Large intestine (tissue), 3 donors: ENCODE measurements around the gene ST7. TPM values are rescaled to one million over a fixed set of nuclear protein-coding genes. Genes with fewer than 3 reads are reported as not detected.

Experiments
- DNase-seq, 2 donors: peaks; one replicate each; pipeline versions ENCODE4 v3.0.0 to v3.0.0-alpha.2; 2013
- H3K27ac ChIP-seq: one replicate; pipeline ENCODE4 v1.5.1; 2013; ENCODE audit warnings: low read length
- H3K27me3 ChIP-seq: 2 replicates; pipeline ENCODE4 v1.6.1; 2013; ENCODE audit warnings: low read length; ENCODE audit not compliant: control insufficient read depth, insufficient read depth
- H3K36me3 ChIP-seq: 2 replicates; pipeline ENCODE4 v1.6.1; 2013; ENCODE audit warnings: low read length; ENCODE audit not compliant: control insufficient read depth, insufficient read depth
- H3K4me1 ChIP-seq: one replicate; pipeline ENCODE4 v1.6.1; 2013; ENCODE audit warnings: low read length; ENCODE audit not compliant: control insufficient read depth, insufficient read depth
- H3K4me3 ChIP-seq: one replicate; pipeline ENCODE4 v1.5.1; 2013; ENCODE audit warnings: low read length
- H3K9me3 ChIP-seq: one replicate; pipeline ENCODE4 v1.6.1; 2013; ENCODE audit warnings: mild to moderate bottlenecking, low read depth, low read length, moderate library complexity; ENCODE audit not compliant: control insufficient read depth
- WGBS: methylation state at CpG from one replicate; pipeline ENCODE4 v1.1.5; 2013; ENCODE audit warnings: low lambda C conversion rate; ENCODE audit not compliant: insufficient coverage; 5-methylcytosine and 5-hydroxymethylcytosine counted together
- polyA plus RNA-seq: library from polyadenylated mRNA; unstranded; fragments of 120-200 nt; gene quantifications from one replicate; pipeline ENCODE4 v1.2.1, GENCODE V29; 2013

ST7 gene
- polyA plus RNA-seq, 1 donor, result 25.1 TPM

DNA sequence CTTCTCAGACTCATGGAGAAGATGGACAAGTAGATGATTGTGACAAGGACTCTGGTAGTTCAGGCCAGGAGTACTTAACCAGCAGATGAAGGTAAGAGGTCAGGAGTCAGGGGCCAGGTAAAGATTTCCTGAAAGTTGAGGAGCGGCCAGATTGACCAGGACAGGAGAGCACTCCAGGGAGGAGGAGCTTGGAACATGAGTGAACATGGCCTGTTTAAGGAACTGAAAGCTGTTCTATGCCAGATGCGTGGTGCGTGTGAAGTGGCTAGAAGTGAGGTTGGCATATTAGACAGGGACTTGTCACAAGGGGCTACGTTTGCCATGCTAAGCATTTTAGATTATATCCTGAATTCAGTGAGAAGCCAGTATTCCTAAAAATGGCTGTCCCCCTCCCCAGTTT is 212.4 kb downstream of the ST7 start:
- Histone ChIP-seq H3K9me3 (no peaks in the 10 kb centered on the region), H3K27ac (no peak overlapping the region), H3K4me3 (no peak overlapping the region), H3K4me1 (no peaks in the 10 kb centered on the region), H3K27me3 (no peaks in the 10 kb centered on the region), H3K36me3 (no peaks in the 10 kb centered on the region)
- no CpG with 5 or more reads among the region's 4 CpGs for WGBS
- DNase-seq, result no peak

DNA sequence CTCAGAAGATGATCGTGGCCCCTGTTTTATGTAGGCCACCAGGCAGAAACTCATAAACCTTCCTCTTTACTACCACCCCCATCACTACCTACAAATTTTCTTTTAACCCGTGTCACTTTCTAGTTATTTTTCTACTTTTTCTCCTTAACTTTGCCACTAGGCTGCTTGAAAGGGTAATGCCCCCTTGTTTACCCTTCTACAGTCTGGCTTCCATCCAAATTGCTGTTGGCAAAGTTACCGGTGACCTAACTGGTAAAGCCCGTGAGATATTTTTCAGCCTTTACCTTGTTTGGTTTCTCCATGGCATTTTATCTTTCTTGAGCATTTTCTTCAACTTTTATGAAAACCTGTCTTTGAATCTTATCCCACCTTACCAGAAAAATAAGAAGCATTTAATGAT is 216.6 kb downstream of the ST7 start:
- 86% methylated on average over 1 of the region's 4 CpGs for WGBS
- H3K4me3 ChIP-seq, result no peak overlapping the region
- no peaks in the 10 kb centered on the region for H3K9me3 ChIP-seq
- no peak overlapping the region for H3K27ac ChIP-seq
- no peaks in the 10 kb centered on the region for H3K27me3 ChIP-seq
- H3K36me3 ChIP-seq, result peaks cover 14% of the 10 kb centered on the region
- H3K4me1 ChIP-seq, result no peaks in the 10 kb centered on the region
- no peak for DNase-seq

GRCh38 chr7:117171106-117171505 is 217.8 kb downstream of the ST7 start:
- DNase-seq, result no peak
- H3K4me1 ChIP-seq, result no peaks in the 10 kb centered on the region
- H3K4me3 ChIP-seq, result no peak overlapping the region
- no peak overlapping the region for H3K27ac ChIP-seq
- no peaks in the 10 kb centered on the region for H3K9me3 ChIP-seq
- WGBS, result 100% methylated on average over 2 of the region's 4 CpGs
- peaks cover 14% of the 10 kb centered on the region for H3K36me3 ChIP-seq
- H3K27me3 ChIP-seq, result no peaks in the 10 kb centered on the region

DNA sequence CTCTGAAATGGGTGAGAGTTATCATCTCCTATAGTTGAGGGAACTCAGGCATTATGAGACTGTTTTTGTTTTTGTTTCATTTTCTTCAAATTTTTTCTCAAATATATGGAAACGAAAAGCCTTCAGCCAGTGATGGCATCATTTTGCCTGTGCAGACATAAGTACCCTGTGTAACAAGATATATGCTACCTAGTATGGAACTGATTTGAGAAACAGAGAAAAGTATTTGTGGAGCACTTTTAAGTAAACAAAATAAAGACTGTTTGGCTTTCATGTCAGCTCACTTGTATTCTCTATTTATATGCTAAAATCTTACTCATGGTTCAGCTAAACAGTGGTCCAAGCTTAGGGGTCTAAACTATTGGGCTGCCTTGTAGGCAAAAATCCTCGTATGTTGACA is 219.0 kb downstream of the ST7 start:
- H3K9me3 ChIP-seq, result no peaks in the 10 kb centered on the region
- no peaks in the 10 kb centered on the region for H3K27me3 ChIP-seq
- peaks cover 14% of the 10 kb centered on the region for H3K36me3 ChIP-seq
- H3K4me3 ChIP-seq, result no peak overlapping the region
- H3K4me1 ChIP-seq, result no peaks in the 10 kb centered on the region
- 100% methylated on average over 1 of the region's 2 CpGs for WGBS
- DNase-seq, result no peak
- no peak overlapping the region for H3K27ac ChIP-seq

GRCh38 chr7:117173035-117173770 is 219.9 kb downstream of the ST7 start:
- no peaks in the 10 kb centered on the region for H3K4me1 ChIP-seq
- DNase-seq, result no peak
- WGBS, result no CpG with 5 or more reads among the region's 6 CpGs
- H3K4me3 ChIP-seq, result no peak overlapping the region
- no peak overlapping the region for H3K27ac ChIP-seq
- peaks cover 14% of the 10 kb centered on the region for H3K36me3 ChIP-seq
- no peaks in the 10 kb centered on the region for H3K9me3 ChIP-seq
- no peaks in the 10 kb centered on the region for H3K27me3 ChIP-seq

GRCh38 chr7:117176206-117176605 is 222.9 kb downstream of the ST7 start:
- Histone ChIP-seq H3K36me3 (peaks cover 11% of the 10 kb centered on the region), H3K27ac (no peak overlapping the region), H3K4me1 (no peaks in the 10 kb centered on the region), H3K9me3 (no peaks in the 10 kb centered on the region), H3K27me3 (no peaks in the 10 kb centered on the region), H3K4me3 (no peak overlapping the region)
- no CpG with 5 or more reads among the region's 2 CpGs for whole genome bisulfite sequencing
- no peak for DNase-seq

DNA sequence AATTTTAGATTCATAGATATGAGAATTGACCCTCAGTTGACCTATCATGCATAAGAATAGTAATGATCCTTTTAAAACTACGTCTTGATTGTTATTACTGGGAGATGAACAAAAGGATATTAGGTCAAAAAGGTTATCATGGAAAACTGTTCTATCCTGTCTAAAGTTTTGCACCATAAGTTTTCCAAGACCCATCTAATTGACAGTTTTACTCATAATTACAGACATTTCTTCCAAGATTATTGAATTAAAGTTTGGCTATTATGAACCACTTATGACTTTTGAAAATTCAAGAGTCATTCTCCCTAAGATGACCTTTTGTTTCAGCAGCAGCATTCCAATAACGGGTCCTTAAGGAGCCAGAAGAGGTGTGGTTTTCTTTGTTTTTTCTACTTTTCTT is 225.3 kb downstream of the ST7 start:
- no peak overlapping the region for H3K27ac ChIP-seq
- H3K4me3 ChIP-seq, result no peak overlapping the region
- no peaks in the 10 kb centered on the region for H3K27me3 ChIP-seq
- 100% methylated on average over 1 of the region's 2 CpGs for WGBS
- H3K9me3 ChIP-seq, result no peaks in the 10 kb centered on the region
- H3K4me1 ChIP-seq, result no peaks in the 10 kb centered on the region
- H3K36me3 ChIP-seq, result peaks cover 3% of the 10 kb centered on the region
- no peak for DNase-seq

DNA sequence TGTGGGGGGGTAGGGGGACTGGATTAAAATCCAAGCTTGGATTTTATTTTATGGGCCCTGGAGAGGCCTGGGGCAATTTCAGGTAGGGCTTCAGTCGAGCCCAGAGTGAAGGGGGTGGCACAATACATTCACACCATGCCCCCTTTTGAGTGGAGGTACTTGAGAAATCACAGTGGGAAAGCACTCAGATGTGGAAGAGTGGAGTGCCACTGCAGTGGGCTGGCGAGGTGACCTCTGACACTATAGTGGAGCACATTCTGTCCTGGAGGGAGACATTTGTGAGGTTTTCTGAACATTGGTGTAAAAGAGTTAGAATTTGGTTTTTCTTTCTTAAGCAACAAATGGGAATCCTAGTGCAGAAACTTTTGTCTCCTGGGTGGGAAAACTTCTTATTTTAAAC is 226.4 kb downstream of the ST7 start:
- DNase-seq, result no peak
- Histone ChIP-seq H3K27me3 (no peaks in the 10 kb centered on the region), H3K9me3 (no peaks in the 10 kb centered on the region), H3K36me3 (no peaks in the 10 kb centered on the region), H3K27ac (no peak overlapping the region), H3K4me1 (no peaks in the 10 kb centered on the region), H3K4me3 (no peak overlapping the region)
- no CpG with 5 or more reads among the region's 2 CpGs for WGBS

- Histone ChIP-seq H3K36me3 (no peaks in the 10 kb centered on the region), H3K27me3 (no peaks in the 10 kb centered on the region), H3K4me1 (no peaks in the 10 kb centered on the region), H3K9me3 (no peaks in the 10 kb centered on the region), H3K4me3 (no peak overlapping the region), H3K27ac (no peak overlapping the region)
- WGBS, result no CpG with 5 or more reads among the region's 2 CpGs
- no peak for DNase-seq
Measured at GRCh38 chr7:117183729-117184128, 230.4 kb downstream of the ST7 start.

DNA sequence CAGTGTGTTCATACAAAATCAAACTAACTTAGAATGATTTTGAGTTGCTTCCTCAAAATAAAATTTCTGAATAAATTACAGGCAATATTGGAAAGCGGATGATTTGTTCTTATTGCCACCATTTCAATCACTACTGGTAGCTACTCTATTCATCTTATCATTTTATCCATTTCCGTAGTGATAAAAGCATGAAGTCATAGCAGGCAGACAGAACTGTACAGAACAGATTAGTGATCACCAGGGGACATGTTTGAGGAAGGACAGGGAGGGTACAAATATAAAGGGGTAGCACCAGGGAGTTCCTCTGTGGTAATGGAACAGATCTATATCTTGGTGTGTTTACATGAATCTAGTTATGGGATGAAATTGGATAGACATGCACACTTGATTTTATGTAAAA is 231.1 kb downstream of the ST7 start:
- Histone ChIP-seq H3K4me3 (no peak overlapping the region), H3K27me3 (no peaks in the 10 kb centered on the region), H3K36me3 (peaks cover 2% of the 10 kb centered on the region), H3K4me1 (no peaks in the 10 kb centered on the region), H3K9me3 (no peaks in the 10 kb centered on the region), H3K27ac (no peak overlapping the region)
- DNase-seq, result no peak
- WGBS, result 100% methylated on average over 2 of the region's 2 CpGs

- H3K4me3 ChIP-seq, result no peak overlapping the region
- H3K27me3 ChIP-seq, result no peaks in the 10 kb centered on the region
- no peaks in the 10 kb centered on the region for H3K9me3 ChIP-seq
- no peak overlapping the region for H3K27ac ChIP-seq
- H3K4me1 ChIP-seq, result no peaks in the 10 kb centered on the region
- DNase-seq, result no peak
- no CpG with 5 or more reads among the region's 3 CpGs for WGBS
- H3K36me3 ChIP-seq, result peaks cover 6% of the 10 kb centered on the region
Measured at GRCh38 chr7:117185124-117185523, 231.8 kb downstream of the ST7 start.
